Keratinocyte (primary cell): ENCODE results near the gene RPUSD4. TPM values are rescaled to one million over a fixed set of nuclear protein-coding genes. Genes with fewer than 3 reads are reported as not detected.

Experiments
- DNase-seq: peaks from one replicate; pipeline ENCODE4 v3.0.0-alpha.2; 2011; ENCODE audit warnings: low read depth, missing footprints, low spot score
- FAIRE-seq: peaks from 2 replicates; lab custom pipeline; 2011; peaks lifted over from hg19 to GRCh38; lab: Jason Lieb, UNC
- H2AFZ ChIP-seq: 2 replicates; pipeline ENCODE4 v1.6.0; 2012; ENCODE audit warnings: low read length, control low read depth, inconsistent platforms; ENCODE audit not compliant: control insufficient read depth
- H3K27ac ChIP-seq: 2 replicates; pipeline ENCODE4 v1.5.1; 2011; ENCODE audit warnings: low read length; ENCODE audit not compliant: control insufficient read depth, insufficient read depth
- H3K27me3 ChIP-seq: 3 replicates; pipeline ENCODE4 v1.6.0; 2011; ENCODE audit warnings: low read length; ENCODE audit not compliant: control insufficient read depth, insufficient read depth; ENCODE audit errors: extremely low read depth
- H3K36me3 ChIP-seq, 2 experiments: 2 replicates in 1 of 2; 3 replicates in 1 of 2; pipeline ENCODE4 v1.5.1; 2011; ENCODE audit warnings: low read length in 2 of 2, mild to moderate bottlenecking in 1 of 2; ENCODE audit not compliant: control insufficient read depth in 2 of 2, insufficient read depth in 2 of 2; ENCODE audit errors: extremely low read depth in 1 of 2
- H3K4me1 ChIP-seq: 3 replicates; pipeline ENCODE4 v1.5.1; 2011; ENCODE audit warnings: low read length; ENCODE audit not compliant: control insufficient read depth, insufficient read depth; ENCODE audit errors: extremely low read depth
- H3K4me2 ChIP-seq: 3 replicates; pipeline ENCODE4 v1.6.0; 2011; ENCODE audit warnings: low read depth, low read length; ENCODE audit not compliant: control insufficient read depth, insufficient read depth; ENCODE audit errors: extremely low read depth
- H3K4me3 ChIP-seq, 3 experiments: fragments of 200-600 bp in 1 of 3; sonication (generic) in 1 of 3; 2 replicates in 2 of 3; 3 replicates in 1 of 3; pipeline ENCODE4 v1.5.1; 2011 to 2016; ENCODE audit warnings: low read length in 3 of 3, mild to moderate bottlenecking in 3 of 3, control low read depth in 2 of 3, inconsistent platforms in 1 of 3, low read depth in 1 of 3, mixed read lengths in 1 of 3, mixed run types in 1 of 3, moderate library complexity in 1 of 3; ENCODE audit not compliant: control insufficient read depth in 2 of 3, insufficient read depth in 2 of 3; ENCODE audit errors: extremely low read depth in 1 of 3
- H3K79me2 ChIP-seq: 2 replicates; pipeline ENCODE4 v1.6.0; 2012; ENCODE audit warnings: low read length; ENCODE audit not compliant: control insufficient read depth, insufficient read depth
- H3K9ac ChIP-seq: 3 replicates; pipeline ENCODE4 v1.6.0; 2011; ENCODE audit warnings: low read length; ENCODE audit not compliant: control insufficient read depth, insufficient read depth; ENCODE audit errors: extremely low read depth
- H3K9me1 ChIP-seq: 3 replicates; pipeline ENCODE4 v1.6.0; 2011; ENCODE audit warnings: low read length; ENCODE audit not compliant: control insufficient read depth, insufficient read depth; ENCODE audit errors: extremely low read depth
- H3K9me3 ChIP-seq: 2 replicates; pipeline ENCODE4 v1.5.1; 2012; ENCODE audit warnings: low read depth, low read length; ENCODE audit not compliant: control insufficient read depth
- H4K20me1 ChIP-seq: 3 replicates; pipeline ENCODE4 v1.6.0; 2011; ENCODE audit warnings: low read length; ENCODE audit not compliant: control insufficient read depth, insufficient read depth; ENCODE audit errors: extremely low read depth
- CTCF ChIP-seq, 3 experiments: IDR thresholded peaks in 1 of 3; conservative IDR thresholded peaks in 1 of 3; optimal IDR thresholded peaks in 1 of 3; 2 replicates in 2 of 3; 3 replicates in 1 of 3; pipeline versions ENCODE3 to v1.5.1; 2011; ENCODE audit warnings: low read length in 3 of 3, mild to moderate bottlenecking in 3 of 3, moderate library complexity in 2 of 3, control low read depth in 1 of 3, inconsistent platforms in 1 of 3; ENCODE audit not compliant: insufficient read depth in 2 of 3; ENCODE audit errors: extremely low read depth in 1 of 3
- EZH2 ChIP-seq: IDR thresholded peaks from one replicate; pipeline ENCODE4 v1.6.1; 2012; ENCODE audit warnings: inconsistent platforms, mild to moderate bottlenecking, low read length, moderate library complexity
- dilution Hi-C: fragments of 300-500 bp; cut with MboI; formaldehyde crosslinking; loops from one replicate; pipeline ENCODE4 v1.7.0; 2020; ENCODE audit warnings: low sequenced_read_pairs; ENCODE audit not compliant: extremely low pct_ligation_motif_present
- polyA plus RNA-seq, 5 experiments: library from polyadenylated mRNA; depleted of rRNA in 3 of 5; stranded (reverse) in 3 of 5; stranded (forward) in 1 of 5; unstranded in 1 of 5; fragments of >200 nt; gene quantifications; 1 replicate in 1 of 5; 2 replicates in 3 of 5; 3 replicates in 1 of 5; pipeline versions ENCODE4 v1.2.1 to v1.2.3, GENCODE V29; 2011 to 2012; ENCODE audit warnings: missing spikeins in 2 of 5, low read depth in 1 of 5, low replicate concordance in 1 of 5

Gene RPUSD4
- polyA plus RNA-seq, 1 donor (not counting 4 experiments of a cell fraction or from before 2014, with no cell fraction given), result 23.8 TPM

GRCh38 chr11:126186025-126186698 is 25.3 kb downstream of the RPUSD4 start:
- Histone ChIP-seq H3K27ac (no peak overlapping the region), H2AFZ (no peak overlapping the region), H3K79me2 (no peaks in the 10 kb centered on the region), H3K9ac (no peak overlapping the region), H4K20me1 (no peaks in the 10 kb centered on the region), H3K4me1 (peaks cover 7% of the 10 kb centered on the region), H3K4me3 (no peak overlapping the region), H3K36me3 (peaks cover 0 to under 1% of the 10 kb centered on the region in 2 experiments), H3K9me1 (no peaks in the 10 kb centered on the region), H3K4me2 (no peak overlapping the region), H3K27me3 (no peaks in the 10 kb centered on the region), H3K9me3 (no peaks in the 10 kb centered on the region)
- no peak for DNase-seq
- no peak for TF ChIP-seq EZH2
- FAIRE-seq, result no peak
- dilution Hi-C loops, result no loop called here

GRCh38 chr11:126185259-126186024 is 26.0 kb downstream of the RPUSD4 start:
- H3K9me1 ChIP-seq, result no peaks in the 10 kb centered on the region
- dilution Hi-C loops, result no loop called here
- no peaks in the 10 kb centered on the region for H3K9me3 ChIP-seq
- H3K4me2 ChIP-seq, result no peak overlapping the region
- no peak overlapping the region for H2AFZ ChIP-seq
- H3K4me1 ChIP-seq, result peaks cover under 1% of the 10 kb centered on the region
- H3K79me2 ChIP-seq, result no peaks in the 10 kb centered on the region
- H3K27ac ChIP-seq, result no peak overlapping the region
- no peak overlapping the region for H3K9ac ChIP-seq
- FAIRE-seq (no peak), DNase-seq (no peak)
- no peaks in the 10 kb centered on the region for H4K20me1 ChIP-seq
- no peak overlapping the region for H3K4me3 ChIP-seq
- TF ChIP-seq EZH2 (no peak), CTCF (optimal IDR thresholded peaks at IDR 0.05 in 1 of 3, IDR thresholded peaks at IDR 0.05 in 1 of 3, conservative IDR thresholded peaks at IDR 0.05 in 1 of 3; ENCODE audit: extremely low read depth in 1 of 3, insufficient read depth in 2 of 3, low read length in 3 of 3) (no peak)
- H3K36me3 ChIP-seq, result no peaks in the 10 kb centered on the region
- H3K27me3 ChIP-seq, result no peaks in the 10 kb centered on the region
